DMS53 (cell line): ENCODE data around the gene PFKP.

Experiments used
- DNase-seq: peaks from one replicate; lab custom pipeline; 2025; lab: John Stamatoyannopoulos, UW

Gene PFKP

GRCh38 chr10:3136336-3136735 is 69.0 kb downstream of the PFKP start:
- no peak for DNase-seq

GRCh38 chr10:3136763-3137611 is 69.6 kb downstream of the PFKP start:
- DNase-seq: no peak

DNA sequence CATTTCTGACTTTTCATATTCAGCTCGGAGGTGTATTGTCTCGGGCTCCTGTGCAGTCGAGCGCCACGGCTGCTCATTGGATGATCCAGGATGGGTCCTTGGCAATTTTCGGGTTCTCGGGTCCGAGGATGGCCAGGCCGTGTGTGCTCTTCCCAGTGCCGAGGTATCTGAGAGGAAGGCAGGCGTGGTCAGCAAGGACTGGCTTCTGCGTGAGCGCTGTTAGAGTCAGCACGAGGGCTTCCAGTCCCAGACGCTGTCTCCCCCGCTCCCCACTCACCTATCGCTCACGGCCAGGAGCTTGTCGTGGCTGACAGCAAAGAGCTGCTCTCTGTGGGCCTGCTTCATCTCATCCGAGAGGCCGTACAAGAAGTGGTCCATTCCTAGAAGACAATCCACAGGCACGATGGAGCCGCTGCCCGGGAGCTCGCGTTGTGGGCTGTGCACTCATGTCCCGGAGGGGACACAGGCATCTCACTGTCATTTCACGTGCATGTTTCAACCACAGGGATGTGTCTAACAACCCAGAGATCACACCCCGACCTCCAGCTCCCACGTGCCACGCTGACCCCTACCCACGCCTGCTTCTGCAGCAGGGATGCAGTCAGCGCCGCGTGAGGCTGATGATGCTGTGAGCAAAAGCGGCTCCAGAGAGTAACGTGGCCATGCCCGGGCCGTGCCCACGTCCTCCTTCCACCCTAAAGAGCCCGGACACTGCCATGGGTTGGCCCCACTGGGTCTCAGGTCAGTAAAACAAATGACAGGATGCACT is 70.8 kb downstream of the PFKP start:
- no peak for DNase-seq

DNA sequence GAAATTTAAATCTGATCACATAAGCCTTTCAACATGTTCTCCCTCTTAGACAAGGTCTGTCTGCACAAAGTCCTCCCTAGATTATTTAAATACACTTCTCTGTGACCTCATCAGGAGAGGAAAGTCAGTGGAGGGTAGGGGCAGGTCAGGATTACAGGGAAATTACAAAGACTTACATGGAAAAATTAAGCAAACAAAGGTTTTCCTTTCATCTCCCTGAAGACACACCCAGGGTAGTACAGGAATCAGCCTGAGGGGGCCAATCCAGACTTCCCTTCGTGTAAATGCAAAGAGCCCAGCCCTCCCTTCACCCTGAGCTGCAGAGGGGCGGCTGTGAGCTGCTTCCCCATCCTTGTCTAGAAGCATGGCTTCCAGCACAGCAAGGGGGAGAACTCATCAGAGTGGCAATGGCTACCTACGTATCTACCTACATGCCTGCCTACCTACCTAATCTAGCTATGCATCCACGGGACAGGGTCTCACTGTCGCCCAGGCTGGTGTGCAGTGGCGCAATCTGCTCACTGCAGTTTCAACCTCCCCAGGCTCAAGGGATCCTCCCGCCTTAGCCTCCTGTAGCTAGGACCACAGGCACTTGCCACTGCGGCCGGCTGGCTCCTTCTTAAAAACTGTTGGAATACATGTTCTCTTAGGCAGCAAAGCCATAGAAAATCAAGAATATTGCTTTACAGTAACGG is 72.0 kb downstream of the PFKP start:
- DNase-seq: no peak

DNA sequence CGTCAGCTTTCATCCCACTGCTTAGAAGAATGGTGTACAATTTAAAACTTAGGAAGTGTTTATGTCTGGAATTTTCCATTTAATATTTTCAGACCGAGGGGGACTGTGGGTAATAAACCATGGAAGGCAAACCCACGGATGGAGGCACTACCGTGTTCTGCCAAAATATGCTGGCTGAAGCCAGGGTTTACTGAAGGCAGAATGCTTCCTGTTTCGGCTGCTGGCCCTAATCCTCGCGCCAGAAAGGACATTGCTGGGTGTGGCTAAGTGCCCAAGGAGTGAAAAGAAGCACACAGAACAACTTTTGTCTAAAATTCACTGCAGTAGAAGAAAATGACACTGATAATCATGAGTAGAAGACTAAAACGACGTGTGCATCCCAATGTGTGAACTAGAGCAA is 72.9 kb downstream of the PFKP start:
- DNase-seq: no peak

DNA sequence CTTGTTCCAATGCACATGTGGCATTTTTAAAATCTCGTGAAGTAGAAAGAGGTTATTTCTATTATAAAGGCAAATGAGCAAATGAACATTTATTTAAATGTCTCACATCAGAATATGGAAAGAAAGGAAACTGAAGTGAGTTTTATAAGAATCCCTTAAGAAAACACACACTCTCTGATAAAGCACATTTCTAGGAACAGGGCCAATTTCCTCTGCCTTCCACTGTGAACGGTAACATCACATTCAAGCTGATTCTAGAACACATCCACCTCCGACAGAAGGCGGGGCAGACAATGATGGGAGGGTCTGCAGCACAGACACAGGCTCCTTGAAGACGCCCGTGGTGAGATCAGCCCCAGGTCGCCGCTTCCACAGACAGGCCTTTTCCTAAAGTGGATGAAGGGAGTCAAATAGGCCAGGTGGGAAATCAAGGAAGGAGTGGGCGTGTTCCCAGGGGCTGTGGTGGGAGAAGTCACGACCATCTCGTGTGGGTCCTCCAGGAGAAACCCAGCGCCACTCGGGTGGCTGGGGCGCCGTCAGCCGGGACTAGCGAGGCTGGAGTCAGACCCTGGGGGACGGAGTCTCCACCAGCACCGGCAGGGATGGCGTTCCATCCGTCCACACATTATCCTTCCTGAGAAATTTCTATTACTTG is 74.1 kb downstream of the PFKP start:
- no peak for DNase-seq

- DNase-seq: no peak
Observed at GRCh38 chr10:3142146-3142875, 75.0 kb downstream of the PFKP start.

- no peak for DNase-seq
Observed at GRCh38 chr10:3143366-3143765, 76.0 kb downstream of the PFKP start.

DNA sequence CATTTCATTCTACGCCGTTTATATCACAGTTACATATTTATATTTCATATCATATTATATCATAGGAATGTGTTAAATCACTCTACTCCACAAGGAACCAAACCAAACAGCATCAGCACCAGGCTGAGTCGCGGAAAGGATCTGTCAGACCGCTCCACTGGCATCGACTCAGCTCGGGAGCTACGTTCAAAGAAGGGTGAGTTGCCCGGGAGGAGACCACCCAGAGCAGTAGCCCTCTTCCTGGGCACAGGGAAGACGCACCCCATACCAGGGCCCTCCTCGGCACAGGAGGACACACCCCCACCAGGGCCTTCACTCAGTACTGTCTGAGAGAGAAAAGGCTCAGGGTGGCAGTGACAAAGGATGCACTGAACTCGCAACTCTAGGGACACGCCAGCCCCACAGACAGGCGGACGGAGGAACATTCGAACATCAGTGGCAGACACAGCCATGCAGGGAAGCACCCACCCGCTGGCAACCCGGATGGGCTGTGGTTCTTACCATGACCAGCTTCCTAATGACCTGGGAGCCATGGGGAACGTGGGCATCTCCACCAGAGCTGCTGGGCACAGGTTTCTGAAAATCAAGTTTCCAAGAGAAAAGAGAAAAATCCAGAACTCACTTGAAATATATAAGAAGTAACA is 76.6 kb downstream of the PFKP start:
- no peak for DNase-seq

GRCh38 chr10:3145366-3145765 is 78.0 kb downstream of the PFKP start:
- DNase-seq: no peak

DNA sequence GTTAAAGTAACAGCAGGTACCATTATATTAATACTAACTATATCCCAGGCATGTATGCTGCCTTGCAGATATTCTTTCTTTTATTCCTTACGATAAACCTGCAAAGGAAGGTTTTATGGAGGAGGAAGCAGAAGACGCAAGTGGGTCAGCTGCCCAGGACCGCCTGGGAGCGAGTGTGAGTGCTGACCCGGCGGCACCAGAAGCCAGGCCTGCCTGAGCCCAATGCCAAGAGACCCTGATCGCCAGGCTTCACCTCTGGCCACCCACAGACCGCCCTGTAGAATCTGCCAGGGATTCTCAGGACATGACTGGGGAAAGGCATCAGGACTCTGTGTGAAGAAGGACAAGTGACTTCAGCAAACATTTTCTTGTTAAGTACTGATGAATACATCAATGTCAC is 78.9 kb downstream of the PFKP start:
- DNase-seq: no peak

DNA sequence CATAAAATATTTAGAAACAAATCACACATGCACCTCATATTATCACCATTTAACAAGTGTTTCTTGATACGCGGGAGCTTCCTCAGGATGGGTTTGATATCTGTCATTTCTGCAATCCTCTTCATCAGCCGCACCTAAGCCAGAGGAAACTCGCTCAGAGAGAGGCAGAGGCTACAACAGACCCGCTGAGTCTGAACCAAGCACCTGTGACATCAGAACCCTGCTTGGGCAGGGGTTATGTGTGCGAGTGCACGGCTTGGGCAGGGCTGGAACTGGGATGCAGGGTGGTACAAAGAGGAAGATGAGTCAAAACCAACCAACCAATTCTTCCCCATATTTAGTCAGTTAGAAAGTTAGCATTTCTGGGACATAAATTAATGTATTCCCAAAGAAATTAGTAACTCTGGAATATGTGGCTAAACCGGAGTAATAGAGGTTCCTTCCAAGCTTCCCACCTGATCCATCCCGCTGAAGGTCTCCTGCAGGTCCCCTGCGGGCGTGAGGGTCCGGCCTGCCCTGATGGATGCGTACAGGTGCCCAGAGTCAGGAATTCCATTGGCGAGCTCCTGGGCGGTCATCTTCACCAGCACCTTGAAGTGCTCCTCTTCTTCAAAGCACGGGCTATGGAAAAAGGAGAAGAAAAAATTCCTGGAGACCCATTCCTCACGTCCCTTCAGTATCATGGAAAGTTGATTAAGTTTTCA is 79.9 kb downstream of the PFKP start:
- DNase-seq: no peak

- DNase-seq: no peak
Observed at GRCh38 chr10:3148041-3148440, 80.7 kb downstream of the PFKP start.

- DNase-seq: no peak
Observed at GRCh38 chr10:3148994-3149393, 81.6 kb downstream of the PFKP start.

GRCh38 chr10:3149918-3150317 is 82.6 kb downstream of the PFKP start:
- DNase-seq: no peak

GRCh38 chr10:3150366-3150765 is 83.0 kb downstream of the PFKP start:
- DNase-seq: no peak

- DNase-seq: no peak
Observed at GRCh38 chr10:3150961-3151360, 83.6 kb downstream of the PFKP start.

DNA sequence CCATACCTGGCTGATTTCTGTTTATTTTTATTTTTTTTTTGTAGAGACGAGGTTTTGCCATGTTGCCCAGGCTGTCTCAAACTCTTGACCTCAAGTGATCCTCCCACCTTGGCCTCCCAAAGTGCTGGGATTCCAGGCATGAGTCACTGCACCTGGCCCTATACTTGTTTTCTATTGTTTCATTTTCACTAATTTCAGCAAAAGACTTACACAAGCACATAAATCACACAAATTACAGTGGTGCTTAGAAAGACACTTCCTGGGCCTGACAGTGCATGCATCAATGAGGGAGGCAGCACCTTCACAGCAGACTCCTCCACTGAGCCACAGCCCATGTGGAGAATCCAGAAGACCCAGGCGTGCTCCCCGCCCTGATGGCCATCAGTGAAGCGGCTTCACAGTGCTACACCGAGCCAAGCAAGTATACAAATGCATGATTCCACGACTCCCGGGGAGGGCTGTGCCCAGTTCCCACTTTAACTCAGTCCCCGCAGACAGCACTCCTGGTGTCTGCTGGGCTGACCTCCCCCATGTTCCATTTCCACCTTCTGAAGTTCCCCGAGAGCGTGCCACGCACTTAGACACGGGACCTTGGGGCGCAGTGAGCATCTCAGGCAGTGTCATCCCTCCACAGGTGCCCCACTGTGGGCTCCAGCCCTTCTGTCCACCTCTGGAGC is 84.7 kb downstream of the PFKP start:
- DNase-seq: no peak

DNA sequence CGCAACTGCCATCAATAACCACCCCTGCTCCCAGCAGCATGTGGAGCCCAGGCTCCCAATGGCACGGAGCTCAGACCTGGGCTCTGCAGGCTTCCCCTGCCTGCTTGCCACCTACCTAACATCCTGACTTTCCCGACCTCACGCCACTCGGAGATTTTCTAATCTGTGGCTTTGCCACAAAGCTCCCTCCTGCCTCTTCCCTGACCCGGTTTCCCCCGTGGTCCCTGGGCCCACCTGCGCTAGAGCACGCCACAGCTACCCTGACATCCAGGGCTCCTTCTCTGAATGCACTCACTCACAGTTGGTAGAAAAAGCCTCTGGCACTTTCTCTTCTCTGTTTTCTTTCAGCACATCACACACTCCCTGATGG is 85.2 kb downstream of the PFKP start:
- DNase-seq: no peak

DNA sequence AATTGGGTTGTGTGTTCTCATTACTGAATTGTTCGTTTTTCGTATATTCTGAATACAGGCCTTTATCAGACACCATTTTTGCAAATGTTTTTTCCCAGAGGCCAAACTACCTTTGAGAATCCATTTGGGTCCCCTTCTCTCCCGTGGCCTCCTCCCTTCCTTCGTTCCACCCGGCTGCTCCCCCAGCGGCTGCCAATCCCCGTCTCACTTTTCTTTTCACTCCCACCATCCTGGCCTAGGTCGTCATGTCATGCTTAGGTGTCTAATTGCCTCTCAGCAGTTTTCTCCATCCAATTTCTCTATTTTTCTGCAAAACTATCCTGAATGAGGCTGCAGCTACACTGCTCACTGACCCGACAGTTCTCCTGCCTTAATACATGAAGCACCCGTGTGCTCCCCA is 87.3 kb downstream of the PFKP start:
- no peak for DNase-seq
